Stimulated activated CD4-positive, alpha-beta T cell treated with anti-CD3 and anti-CD28 coated beads, Interleukin-4, amount 100 ng/mL, for 1 hour (primary cell): ENCODE results near the gene SMTNL2.
"Not testable (repeated sequence)": the region's sequence is repeated elsewhere in the genome, so short reads cannot be mapped to it uniquely, and the experiment has no call there.

Experiments
- DNase-seq: peaks from one replicate; pipeline ENCODE4 v3.0.0-alpha.2; 2020

SMTNL2 gene

DNA sequence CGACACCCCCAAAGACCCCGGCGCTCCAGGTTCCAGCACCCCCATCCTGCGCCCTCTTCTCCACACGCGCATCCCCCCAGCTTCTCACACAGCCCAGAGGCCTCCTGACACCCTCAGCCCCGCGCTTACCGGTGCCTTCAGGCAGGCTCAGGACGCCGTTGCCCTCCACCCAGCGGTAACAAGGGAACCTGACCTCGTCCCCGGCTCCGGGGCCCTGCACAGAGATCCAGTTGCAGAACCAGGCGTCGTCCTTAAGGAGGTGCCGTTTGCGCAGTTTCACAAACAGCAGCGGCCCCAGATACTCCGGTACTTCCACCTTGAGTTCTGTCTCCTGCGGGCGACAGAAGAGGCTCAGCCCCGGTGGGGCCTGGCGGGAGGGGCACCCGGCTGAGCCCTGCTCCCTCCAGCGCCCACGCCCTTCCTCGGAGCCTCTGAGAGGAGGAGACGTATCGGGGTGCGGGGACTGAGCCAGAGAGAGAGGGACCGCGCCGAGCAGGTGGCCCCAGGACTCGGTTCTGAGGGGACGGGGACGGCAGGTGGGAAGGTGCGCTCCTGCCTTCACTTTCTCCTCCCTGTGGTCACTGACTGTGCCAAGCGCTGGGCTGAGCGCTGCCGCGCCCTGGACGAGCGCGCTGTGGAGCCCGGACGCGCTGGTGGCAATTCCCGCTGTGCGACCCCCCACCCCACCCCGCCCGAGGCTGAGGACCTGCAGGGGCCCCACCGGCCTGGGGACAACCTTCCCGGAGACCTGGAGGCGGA lies 55.2 kb downstream of the SMTNL2 start:
- peak; percentile 14 for DNase-seq

DNA sequence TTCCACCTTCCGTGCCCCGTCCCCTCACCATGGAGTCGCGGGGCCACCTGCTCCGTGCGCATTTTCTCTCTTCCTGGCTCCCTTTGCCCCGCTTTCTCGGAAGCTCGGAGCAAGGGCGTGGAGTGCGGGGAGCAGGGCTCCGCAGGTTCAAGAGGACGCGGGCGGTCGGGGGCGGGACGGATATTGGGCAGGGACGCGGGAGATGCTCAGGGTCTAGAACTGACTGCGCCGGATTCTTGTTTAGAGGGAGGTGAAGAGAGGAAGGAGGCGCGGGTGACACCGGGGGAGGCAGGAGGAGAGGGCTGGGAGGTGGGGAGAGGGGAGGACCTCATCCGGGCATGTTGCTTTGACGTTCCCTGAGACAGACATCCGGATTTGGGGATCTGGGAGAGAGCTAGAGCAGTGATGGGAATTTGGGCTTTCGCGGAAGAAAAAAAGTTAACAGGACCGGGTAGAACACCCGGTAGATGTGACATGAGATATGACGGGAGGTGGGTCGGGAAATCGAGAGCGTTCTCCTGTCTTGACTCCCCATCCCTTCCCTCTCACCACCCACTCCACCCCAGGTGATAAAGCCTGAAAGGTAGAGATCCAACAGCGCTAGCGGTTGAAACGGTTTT lies 56.4 kb downstream of the SMTNL2 start:
- DNase-seq: peak; percentile 11

DNA sequence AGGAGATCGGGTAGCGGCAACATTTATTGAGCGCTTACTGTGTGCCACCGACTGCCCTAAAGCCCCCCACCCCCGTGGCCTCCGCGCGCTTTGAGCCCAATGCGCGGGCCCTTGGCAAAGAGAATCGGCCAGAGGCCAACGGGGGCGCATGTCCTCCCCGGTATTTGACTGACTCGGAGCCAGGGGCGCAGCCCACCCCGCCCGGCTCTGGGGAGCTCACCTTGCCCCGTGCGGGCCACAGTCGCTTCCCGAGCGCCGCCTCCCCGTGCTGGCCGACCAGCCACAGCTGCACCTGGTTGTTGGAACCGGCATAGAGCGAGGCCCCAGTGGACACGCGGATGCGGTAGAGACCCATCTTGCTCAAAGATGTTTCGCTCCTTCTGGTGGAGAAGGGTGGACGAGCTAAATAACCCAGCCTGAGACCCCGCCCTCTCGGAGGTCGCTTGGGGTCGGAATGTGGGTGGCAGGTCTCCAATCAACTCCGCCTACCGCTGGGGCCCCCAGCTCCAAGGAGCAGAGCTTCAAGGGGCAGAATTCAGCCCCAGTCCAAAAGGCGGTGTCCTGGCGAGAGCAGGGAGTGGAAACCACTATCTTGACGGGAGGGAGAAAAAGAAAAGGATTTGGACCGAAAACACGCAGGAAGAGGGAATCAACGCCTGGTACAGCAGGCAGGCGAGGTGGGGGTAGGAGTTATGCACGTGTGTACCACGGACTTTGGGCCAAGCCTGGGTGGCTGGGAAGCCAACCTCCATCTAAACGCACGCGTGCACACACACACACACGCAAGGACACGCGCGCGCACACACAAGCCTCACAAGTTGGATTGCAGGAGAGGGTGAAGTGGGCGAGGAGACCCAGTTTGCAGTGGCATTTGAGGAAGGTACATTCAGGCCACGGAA lies 57.2 kb downstream of the SMTNL2 start, which contains the start of gene ALOX15:
TSS of gene ALOX15 (minus strand) at position 382 of the 899 bp plus-strand sequence. CDS start at position 355, 27 bp downstream.
- no peak for DNase-seq

DNA sequence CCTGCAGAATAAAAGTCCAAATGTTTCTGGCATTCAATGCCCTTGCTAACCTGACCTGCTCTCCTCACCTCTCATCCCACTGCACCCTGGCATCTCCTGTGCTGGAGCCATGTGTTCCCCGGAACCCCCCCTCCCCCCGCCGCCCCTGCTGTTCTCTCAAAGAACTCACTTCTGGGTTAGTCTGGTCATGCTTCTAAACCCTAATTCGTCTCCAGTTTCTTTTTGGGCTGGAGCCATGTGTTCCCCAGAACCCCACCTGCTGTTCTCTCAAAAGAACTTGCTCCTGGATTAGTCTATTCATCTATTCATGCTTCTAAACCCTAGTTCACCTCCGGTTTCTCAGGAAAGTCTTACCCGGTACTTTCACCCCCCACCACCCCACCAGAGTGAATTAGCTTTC lies 58.0 kb downstream of the SMTNL2 start:
- no peak for DNase-seq

DNA sequence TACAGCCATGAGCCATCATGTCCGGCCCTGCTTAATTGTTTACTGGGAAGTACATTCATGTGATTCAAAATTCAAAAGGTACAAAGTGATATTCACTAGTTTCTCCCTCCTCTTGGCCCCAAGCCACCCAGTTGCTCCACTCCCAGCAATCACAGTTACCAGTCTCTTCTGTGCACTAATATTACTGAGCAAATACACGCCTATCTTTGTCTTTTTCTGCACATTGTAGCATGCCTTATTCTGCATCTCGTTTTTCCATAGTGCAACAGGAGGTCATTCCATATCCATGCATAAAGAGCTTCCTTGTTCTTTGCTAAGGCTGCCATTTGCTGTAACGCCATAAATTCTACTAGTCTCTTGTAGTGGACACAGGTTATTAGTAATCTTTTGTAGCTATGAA lies 59.3 kb downstream of the SMTNL2 start:
- DNase-seq: no peak

DNA sequence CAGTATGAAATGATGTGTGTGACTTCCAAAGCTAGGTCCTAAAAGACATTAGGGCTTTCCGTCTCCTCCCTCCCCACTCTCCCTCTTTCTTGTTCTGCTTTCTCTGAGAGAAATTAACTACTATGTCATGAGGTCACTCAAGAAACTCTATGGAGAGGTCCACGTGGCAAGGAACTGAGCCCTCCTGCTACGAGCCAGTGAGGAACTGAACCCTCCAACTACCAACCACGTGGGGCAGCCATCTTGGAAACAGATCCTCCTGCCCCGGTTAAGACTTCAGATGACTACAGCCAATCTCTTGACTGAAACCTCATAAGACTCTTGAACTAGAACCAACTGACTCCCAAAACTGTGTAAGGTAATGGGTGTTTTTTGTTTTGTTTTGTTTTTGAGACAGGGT lies 61.3 kb downstream of the SMTNL2 start:
- no peak for DNase-seq

DNA sequence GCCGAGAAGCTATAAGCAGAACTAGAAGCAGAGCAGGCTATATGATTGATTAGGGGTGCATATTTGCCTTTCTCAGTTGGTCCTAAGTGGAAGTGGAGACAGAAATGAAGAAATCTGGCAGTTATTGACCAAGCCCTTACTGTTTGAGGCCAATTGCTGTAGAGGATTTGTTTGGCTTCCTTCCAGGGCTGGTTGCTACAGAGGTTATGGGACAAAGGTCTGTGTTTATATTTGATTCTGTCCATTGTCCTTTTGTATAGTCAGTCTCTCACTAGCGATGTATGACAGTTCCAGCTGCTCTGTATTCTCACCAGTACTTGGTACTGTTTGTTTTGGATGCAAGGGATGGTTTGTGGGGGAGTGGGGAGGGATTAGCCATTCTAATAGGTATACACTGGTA lies 64.4 kb downstream of the SMTNL2 start:
- no peak for DNase-seq

DNA sequence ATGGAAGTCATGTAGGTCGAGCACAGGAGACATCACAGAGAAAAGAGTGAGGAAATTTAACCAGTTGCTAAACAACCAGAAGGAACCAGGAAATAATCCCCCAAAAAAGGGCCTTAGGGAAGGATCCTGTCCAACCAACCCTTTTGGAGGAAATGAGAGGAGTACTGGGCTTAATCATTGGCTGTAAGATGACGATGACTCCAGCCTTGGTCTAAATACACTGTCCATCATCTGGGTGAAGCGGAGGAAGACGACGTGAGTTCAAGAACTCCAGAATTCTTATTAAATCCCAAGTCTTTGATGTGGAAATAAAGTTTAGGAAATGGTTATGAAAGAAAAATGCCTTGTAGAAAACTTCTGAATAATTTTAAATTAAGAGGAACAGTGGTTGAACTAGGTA lies 68.7 kb downstream of the SMTNL2 start:
- no peak for DNase-seq

DNA sequence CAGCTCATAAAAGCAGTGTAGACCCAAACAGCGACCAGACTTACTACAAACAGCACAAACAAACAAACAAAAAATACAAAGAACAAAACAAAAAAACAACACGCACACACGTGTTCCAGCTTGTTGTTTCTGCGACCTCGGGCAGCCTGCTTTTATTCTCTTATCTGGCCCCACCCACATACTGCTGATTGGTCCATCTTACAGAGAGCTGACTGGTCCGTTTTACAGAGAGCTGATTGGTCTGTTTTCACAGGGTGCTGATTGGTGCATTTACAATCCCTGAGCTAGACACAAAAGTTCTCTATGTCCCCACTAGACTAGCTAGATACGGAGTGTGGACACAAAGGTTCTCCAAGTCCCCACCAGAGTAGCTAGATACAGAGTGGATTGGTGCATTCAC lies 71.6 kb downstream of the SMTNL2 start:
- DNase-seq: not testable (repeated sequence)

DNA sequence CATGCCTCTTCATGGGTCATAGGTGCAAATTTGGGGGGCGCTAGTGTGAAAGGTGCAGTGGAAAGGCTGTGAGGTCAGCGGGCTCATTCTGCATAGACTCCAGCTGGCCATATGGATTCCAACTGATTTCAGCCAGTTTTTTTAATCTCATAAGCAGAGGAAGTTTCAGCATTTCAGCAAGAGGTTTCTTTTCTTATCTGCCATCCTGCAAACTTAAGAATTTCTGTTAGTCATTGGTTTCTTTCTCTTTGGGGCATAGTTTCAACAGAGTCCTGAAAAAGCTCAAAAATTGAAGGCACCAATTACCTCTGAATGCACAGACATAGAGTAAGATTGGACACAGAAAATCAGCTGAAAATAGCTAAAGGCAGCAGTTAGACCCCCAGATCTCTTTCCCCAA lies 73.3 kb downstream of the SMTNL2 start:
- DNase-seq: no peak
